A549 (cell line): ENCODE measurements around the gene RGPD8.
"Not testable (repeated sequence)": the region's sequence is repeated elsewhere in the genome, so short reads cannot be mapped to it uniquely, and the experiment has no call there.

ENCODE experiments used
- CEBPB ChIP-seq, 2 experiments: fragments of >200 bp in 1 of 2; sonication (Bioruptor Twin) in 1 of 2; formaldehyde crosslinking in 1 of 2; IDR thresholded peaks; 2 replicates each; pipeline ENCODE4 v1.6.1; 2012 to 2016
- TFCP2L1 ChIP-seq: fragments of 250-450 bp; sonication (Bioruptor Pico); IDR thresholded peaks from 2 replicates; pipeline ENCODE4 v1.5.0; 2021; ENCODE audit warnings: mild to moderate bottlenecking
- TF ChIP-seq, protein P1 (sequence below): fragments of 200-600 bp; sonication (generic); IDR thresholded peaks from 2 replicates; pipeline ENCODE4 v1.6.1; 2016; ENCODE audit warnings: antibody characterized with exemption, mild to moderate bottlenecking, moderate library complexity

DNA sequence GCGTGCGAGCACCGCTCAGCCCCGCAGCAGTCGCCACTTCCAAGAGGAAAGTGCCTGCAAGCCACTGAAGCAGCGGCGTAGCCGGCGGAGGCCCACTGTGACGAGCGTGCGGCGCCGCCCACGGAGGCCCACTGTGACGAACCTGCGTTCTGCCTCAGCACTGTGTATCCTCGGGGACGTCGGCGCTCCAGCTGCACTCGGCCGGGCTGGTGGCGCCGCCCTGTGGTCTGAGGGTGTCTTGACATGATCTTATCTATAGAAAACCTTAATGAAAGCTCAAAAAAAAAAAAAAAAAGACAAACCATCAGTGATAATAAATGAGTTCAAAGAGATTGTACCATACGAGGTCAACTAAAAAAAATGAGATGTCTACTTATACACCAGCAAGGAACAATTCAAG, at the start of gene RGPD8:
- TF ChIP-seq, protein P1, sequence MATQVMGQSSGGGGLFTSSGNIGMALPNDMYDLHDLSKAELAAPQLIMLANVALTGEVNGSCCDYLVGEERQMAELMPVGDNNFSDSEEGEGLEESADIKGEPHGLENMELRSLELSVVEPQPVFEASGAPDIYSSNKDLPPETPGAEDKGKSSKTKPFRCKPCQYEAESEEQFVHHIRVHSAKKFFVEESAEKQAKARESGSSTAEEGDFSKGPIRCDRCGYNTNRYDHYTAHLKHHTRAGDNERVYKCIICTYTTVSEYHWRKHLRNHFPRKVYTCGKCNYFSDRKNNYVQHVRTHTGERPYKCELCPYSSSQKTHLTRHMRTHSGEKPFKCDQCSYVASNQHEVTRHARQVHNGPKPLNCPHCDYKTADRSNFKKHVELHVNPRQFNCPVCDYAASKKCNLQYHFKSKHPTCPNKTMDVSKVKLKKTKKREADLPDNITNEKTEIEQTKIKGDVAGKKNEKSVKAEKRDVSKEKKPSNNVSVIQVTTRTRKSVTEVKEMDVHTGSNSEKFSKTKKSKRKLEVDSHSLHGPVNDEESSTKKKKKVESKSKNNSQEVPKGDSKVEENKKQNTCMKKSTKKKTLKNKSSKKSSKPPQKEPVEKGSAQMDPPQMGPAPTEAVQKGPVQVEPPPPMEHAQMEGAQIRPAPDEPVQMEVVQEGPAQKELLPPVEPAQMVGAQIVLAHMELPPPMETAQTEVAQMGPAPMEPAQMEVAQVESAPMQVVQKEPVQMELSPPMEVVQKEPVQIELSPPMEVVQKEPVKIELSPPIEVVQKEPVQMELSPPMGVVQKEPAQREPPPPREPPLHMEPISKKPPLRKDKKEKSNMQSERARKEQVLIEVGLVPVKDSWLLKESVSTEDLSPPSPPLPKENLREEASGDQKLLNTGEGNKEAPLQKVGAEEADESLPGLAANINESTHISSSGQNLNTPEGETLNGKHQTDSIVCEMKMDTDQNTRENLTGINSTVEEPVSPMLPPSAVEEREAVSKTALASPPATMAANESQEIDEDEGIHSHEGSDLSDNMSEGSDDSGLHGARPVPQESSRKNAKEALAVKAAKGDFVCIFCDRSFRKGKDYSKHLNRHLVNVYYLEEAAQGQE: not testable (repeated sequence)
- TF ChIP-seq CEBPB (IDR thresholded peaks at IDR 0.05); TFCP2L1 (CRISPR knock-in tag): not testable (repeated sequence)
